NCI-H1930 (cell line): ENCODE measurements around the gene POLR2C.
A peak's percentile ranks its signal among the peaks of the same experiment; 100 is the strongest.
"Not testable (repeated sequence)": the region's sequence is repeated elsewhere in the genome, so short reads cannot be mapped to it uniquely, and the experiment has no call there.

ENCODE experiments used
- DNase-seq, 2 experiments: peaks; one replicate each; lab custom pipeline; 2025; lab: John Stamatoyannopoulos, UW

The POLR2C gene

DNA sequence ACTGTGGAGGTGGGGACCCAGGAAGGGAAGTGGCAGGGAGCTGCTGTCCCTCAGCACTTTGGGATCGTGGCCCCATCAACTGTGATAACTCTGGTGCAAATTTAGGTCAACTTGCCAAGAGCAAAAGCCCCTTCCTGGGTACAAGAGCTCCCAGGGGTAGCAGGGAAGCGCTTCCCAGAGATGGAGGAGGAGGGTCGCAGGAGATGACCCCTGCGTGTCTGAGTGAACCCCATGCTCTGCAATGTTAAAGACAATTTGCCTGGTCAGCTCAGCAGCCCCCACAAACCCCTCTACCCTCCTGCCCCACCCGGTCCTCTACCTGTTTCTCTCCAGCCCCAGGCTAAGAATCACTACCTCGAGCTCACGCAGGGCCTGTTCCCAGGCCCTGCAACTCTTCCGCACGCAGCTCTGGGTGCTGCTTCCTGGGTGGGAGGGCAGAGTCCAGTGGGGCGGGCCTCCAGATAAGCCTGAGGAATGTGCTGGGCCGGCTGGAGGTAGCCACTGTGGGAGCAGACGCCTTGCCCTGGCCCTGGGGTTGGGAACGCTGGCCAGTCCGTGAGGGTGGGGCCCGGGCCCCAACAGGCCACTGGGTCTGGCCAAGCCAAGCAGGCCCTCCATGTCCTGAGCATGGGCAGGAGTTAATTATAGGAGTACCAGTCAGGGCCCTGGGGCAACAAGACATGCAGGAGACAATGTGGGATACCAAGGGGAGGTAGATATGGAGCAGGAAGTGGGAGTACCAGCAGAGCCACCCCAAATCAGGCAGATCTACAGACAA lies 17.7 kb downstream of the POLR2C start:
- no peak for DNase-seq

DNA sequence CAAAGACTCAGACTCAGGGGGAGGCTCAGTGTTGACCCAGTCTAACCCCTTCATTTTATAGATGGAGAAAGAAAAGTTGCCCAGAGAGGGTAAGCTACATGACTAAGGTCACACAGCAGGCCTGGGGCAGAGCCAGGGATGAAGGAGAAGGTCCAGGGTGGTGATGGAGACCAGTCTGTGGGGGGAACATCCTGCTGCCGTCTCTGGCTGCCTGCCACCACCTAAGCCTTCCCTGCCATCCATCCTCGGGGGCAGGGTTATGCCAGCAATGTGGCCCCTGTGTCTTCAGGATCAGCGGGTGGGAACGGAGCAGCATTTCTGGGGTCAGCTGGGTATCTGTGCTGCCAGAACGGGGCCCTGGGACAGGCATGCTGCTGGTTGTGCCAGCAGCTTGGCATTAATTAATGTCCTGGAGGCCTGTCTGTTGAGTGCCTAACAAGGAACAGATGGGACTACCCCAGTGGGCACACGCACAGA lies 18.3 kb downstream of the POLR2C start:
- DNase-seq = no peak

DNA sequence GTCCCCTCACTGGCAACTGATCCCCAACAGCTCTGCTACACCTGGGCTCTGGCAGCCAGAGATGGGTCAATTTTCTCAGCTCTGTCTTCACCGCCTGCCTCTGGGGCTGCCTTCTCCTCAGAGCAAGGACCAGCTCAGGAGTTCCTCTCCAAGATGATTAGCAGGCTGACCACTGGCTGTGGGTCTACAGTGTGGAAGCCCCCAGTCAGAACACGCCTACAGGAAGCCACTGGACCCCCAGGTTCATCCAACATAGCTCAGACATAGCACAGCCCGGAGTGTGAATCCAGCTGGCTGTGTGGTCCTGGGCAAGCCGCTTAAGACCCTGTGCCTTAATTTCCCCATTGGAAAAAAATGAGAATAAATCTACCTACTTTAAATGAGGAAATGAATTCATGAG lies 18.9 kb downstream of the POLR2C start:
- DNase-seq = no peak

DNA sequence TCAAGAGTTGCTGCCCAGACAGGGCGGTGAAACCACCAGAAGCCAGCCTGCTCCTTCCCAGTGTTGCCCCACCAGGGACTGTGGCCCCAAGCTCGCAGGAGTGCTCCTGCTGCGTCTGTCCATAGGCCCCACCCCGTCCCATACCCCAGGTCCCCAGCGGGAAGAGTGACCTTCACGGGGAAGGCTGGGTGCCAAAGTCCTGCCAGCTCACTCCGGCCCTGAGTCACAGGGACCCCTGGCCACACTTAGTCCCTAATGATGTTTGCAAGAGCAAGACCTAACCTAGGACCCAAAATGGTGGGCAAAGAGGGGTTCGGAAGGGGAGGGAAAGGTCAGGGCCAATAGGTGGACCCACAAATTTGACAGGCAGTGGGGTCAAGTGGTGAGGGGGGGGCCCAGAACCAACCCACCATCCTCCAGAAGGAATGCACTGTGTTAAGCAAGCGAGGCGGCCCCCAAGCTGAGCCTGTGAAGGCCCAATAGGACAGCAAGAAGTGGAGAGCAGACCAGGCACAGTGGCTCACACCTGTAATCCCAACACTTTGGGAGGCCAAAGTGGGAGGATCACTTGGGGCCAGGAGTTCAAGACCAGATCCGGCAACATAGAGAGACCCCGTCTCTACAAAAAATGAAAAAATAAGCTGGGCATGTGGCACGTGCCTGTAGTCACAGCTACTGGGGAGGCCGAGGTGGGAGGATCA lies 20.5 kb downstream of the POLR2C start:
- no peak for DNase-seq

DNA sequence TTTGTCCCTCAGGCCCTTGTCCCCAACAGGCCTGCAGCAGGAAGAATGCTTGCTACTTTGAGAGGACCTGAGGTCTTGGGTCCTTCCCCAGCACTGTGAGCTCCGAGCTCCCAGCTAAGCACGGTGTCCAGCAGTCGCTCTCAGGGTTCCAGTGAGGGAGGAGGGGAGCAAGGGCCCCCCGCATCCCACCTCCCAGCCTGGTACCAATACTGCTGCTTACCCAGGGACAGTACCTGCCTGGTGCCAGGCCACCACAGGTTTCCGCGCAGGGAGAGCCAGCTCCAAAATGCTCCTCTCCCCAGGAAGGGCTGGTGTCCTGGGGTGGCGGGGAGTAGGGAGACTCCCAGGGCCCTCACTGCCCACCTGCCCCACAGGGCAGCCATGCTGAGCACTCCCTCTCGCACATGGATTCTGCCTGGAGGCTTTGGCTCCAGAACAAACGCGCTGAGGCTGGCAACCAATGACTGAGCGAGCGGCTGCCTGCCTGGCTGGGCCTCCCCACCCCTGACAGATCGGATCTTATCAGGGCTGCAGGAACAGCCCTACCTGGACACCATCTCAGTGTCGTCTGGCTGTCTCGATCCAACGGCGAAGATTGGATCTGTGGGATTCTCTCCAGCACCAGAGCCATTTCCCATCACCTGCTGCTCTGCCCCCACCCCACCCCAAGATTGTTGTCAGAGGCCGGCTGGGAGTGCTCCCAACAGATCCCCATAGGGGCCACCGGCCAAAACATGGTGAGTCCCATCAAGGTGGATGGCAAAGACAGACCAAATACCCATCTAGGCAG lies 21.4 kb downstream of the POLR2C start:
- no peak for DNase-seq

DNA sequence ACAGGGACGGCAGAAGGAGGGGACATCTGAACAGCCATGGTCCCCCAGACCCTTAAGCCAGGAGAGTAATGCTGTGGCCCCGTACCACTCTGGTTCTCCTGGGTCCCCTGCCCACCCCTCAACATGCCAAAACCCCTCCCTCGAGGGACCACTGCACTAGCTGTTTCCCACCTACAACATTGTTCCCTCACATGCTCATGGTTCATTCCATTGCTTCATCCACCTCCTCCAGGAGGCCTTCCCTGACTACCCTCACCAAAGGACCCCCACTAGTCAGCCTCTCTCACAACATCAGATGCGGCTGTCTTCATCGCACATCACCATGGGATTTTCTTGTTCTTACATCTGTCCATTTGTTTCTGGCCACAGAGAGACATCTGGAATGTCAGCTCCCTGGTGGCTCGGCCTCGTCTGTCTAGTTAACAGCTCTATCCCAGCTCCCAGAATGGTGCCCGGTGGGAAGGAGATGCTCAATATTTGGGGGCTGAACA lies 22.1 kb downstream of the POLR2C start:
- no peak for DNase-seq

DNA sequence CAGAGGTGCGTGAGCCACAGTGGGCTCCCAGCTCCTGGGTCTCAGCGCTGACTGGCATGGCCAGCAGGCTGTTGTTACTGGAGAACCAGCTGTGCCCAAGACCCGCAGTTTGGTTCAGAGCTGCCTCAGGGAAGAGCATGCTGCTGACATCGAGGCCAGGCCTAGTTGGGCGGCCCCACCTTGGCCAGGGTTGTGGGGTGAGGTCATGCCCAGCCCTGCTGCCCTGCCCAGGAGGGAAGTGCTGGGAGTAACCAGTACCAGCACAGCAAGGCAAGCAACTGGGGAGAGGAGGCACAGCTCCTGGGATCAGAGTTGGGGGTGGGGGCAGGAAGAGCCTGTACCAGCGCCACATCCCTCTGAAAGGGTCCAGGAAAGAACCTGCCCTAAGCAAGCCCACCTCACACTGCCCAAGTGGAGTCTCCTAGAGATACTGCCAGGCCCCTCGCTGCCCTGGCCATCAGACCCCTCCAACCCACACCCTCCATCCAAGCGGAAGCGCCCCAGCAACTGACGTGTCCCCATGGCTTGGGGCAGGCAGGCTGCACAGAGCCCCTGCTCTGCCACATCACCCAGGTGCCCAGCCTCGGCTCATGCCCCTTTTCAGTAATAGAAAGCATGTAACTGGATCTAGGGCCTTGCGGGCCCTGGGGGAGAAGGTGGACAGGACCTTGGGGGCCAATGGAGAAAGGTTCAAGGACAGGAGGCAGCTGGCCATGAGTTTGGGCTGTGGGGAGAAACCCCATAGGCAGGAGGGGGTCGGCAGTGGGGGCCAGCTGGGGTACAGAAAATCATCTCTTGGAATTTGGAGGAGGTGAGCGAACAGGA lies 22.8 kb downstream of the POLR2C start:
- DNase-seq = no peak

DNA sequence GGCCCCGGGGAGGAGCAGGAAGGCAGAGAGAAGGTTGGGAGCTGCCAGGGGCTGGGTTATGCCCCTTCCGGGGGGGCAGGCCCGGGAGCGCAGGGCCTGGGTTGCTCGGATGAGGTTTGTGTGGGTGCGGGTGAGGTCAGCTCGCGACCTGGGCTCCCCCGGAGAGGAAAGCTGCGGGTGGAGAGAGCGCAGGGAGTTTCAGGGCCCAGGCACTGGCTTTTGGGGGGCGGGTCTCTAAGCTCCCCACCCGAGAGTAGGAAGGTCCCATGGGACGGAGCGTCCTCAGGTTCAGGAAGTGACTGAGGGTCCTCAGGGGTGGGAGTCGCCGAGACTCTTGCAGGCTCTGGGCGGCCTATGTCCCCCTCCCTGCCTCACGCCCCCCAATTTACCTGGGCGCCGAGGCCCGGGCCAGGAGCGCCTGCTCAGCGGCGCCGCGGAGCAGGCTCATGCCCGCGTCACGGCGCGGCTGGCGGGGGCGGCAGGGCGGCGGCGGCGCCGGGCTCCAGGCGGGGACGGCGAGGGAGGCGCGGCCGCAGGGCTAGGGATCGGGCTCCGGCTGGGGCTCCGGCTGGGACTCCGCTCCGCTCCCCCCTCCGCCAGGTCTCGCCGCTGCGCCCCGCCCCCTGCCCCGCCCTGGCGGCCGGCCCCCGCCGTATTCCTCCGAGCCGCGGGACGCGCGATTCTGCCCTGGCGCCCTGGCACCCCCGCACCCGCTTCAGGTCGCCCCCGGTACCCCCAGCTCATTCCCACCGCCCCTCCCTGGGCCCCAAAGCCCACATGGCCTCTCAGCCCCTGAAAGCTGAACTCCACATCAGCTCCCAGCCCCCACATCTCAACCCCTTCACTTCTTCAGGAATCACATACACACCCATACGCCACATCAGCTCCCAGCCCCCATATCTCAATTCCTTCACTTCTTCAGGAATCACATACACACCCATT lies 23.7 kb downstream of the POLR2C start, which contains the start of gene DOK4:
TSS of gene DOK4 (minus strand) at position 578 of the 942 bp plus-strand sequence. CDS start 6,986 bp downstream, outside the sequence.
- DNase-seq = peak; percentile 9 to 39

DNA sequence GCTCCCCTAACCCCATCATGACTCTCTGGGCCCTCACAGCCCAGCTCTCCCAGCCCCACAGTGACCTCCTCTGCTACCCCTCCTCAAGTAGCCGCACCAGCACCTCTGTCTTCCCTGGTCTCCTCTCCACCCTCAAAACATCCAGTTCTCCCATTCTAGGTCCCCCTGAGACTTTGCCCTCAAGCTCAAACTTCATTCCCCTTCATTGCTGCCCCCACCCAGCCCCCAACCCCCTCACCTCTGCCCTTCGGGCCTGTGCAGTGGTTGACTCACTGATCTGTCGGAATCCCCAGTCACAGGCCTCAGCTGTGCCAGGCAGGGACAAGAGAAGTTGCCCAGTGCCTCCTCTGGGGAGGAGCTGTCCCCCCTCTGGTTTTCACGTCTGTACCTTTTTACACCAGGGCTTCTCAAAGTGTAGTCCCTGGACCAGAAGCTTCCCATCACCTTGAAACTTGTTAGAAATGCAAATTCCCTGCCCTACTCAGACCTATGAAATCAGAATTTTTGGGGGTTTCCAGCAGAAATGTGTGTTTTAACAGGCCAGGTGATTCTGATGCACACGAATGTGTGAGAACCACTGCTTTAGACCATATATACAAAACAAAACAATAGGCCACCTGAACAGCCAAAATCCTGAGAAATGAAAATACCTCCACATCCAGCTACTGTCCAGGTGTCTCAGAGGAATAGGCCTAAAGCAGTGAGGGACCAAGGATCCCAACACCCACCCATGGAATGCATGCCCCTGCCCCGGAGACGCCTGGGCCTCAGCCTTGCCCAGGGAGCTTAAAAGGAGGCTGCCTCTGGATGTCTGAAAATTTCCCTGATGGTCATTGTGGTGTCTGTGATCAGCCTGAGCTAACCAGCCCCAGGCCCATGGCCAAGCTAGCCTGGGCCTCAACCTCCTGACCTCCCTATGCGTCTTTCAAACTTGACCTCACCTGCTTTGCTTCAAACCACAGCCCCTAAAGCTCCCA lies 24.7 kb downstream of the POLR2C start:
- no peak for DNase-seq

DNA sequence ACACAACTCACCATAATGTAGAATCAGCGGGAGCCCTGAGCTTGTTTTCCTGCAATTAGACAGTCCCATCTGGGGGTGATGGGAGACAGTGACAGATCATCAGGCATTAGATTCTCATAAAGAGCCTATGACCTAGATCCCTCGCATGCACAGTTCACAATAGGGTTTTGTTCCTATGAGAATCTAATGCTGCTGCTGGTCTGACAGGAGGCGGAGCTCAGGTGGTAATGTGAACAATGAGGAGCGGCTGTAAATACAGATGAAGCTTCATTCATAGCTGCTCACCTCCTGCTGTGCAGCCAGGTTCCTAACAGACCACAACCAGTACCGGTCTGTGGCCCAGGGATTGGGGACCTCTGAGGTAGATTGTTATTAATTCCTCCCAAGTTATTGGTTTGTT lies 26.8 kb downstream of the POLR2C start:
- no peak for DNase-seq

DNA sequence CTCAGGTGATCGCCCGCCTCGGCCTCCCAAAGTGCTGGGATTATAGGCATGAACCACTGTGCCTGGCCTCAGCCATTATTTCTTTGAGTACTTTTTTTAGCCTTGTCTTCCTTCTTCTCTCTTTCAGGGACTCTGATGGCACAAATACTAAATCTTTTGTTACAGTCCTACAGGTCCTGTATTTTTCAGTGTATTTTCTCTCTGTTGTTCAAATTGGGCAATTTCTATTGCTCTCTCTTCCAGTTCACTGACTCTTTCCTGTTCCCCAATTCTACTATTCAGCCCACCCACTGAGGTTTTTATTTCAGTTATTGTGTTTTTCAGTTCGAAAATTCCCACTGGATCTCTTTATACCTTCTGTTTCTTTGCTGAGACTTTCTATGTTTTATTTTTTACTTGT lies 31.3 kb downstream of the POLR2C start:
- no peak for DNase-seq

DNA sequence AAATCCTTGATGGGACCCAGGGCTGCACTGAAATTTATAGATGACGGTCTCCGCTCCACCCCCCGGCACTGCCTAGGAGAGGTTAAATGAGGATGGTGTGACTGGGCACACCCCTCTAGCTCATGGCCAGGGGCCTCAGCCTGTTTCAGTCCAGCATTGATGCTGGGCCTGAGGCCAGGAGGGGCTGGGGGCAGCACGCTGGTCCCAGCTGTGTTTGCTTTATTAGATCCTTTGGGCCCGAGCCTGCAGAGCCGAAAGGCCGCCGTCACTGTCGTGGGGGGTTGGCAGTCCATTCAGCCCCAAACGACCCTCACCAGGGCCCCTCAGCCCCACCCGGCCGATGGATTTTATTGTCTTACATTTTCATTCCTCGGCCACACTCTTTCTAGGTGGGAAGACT lies 34.6 kb downstream of the POLR2C start:
- no peak for DNase-seq

DNA sequence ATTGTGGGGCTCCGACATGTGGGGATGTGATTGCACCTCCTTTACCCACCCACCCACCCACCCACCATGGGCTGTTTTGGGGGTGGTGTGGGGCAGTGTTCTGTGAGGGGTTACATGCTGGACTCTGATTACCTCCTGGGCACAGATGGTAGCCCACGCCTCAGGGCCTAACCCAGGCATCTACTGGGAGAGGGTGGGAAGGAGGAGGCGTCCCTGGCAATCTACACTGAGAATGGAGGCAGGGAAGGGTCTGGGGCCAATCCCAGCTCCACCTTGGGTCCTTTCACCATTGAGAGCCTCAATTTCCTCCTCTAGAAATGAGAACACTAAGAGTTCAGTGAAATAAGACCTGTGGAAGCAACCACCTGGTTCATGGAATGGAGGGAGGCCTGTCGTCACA lies 35.6 kb downstream of the POLR2C start:
- DNase-seq = no peak

DNA sequence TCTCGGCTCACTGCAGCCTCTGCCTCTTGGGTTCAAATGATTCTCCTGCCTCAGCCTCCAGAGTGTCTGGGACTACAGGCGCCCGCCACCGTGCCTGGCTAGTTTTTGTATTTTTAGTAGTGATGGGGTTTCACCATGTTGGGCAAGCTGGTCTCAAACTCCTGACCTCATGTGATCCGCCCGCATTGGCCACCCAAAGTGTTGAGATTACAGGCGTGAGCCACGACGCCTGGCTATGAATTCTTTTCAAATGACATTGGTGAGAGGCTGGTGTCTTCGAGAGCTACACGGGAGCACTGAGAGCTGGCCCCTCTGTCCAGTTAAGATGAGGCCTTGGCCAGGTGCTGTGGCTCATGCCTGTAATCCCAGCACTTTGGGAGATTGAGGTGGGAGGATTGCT lies 37.5 kb downstream of the POLR2C start:
- not testable (repeated sequence) for DNase-seq

DNA sequence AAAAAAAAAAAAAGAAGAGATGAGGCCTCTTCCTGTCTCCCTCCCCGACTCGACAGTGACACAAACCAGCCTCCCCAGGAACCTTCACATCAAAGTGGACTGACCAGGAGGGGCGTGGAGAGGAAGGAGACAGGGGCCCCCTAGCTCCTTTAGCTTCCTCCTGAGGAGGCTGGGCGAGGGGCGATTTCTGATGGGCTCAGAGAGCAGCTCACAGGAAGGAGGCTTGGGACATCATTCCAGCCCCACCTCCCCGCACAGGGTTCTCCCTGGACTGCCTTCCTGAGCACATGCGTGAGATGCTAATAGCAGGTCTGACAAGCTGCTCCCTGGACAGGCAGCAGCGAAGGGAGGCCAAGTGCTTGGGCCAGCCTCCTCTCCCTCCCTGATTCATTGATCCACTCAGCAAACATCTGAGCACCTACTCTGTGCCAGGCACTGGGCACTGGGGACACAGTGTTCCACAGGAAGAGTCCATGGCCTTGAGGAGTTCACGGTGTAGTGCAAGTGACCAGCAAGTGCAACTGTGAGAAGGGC lies 38.2 kb downstream of the POLR2C start:
- DNase-seq = no peak

DNA sequence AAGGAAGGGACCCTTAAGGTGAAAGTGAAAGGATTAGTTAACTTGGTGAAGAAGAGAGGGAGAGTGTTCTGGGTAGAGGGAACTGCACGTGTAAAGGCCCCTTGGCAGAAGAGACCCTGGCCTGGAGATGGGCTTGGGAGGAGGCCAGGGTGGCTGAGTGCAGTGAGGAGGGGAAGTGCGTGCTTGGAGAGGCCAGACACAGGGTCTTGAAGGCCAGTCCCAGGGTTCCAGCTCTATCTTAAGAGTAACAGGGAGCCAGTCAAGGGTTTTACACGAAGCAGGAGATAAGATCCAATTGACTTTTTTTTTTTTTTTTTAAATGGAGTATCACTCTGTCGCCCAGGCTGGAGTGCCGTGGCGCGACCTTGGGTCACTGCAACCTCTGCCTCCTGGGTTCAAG lies 39.0 kb downstream of the POLR2C start:
- no peak for DNase-seq

DNA sequence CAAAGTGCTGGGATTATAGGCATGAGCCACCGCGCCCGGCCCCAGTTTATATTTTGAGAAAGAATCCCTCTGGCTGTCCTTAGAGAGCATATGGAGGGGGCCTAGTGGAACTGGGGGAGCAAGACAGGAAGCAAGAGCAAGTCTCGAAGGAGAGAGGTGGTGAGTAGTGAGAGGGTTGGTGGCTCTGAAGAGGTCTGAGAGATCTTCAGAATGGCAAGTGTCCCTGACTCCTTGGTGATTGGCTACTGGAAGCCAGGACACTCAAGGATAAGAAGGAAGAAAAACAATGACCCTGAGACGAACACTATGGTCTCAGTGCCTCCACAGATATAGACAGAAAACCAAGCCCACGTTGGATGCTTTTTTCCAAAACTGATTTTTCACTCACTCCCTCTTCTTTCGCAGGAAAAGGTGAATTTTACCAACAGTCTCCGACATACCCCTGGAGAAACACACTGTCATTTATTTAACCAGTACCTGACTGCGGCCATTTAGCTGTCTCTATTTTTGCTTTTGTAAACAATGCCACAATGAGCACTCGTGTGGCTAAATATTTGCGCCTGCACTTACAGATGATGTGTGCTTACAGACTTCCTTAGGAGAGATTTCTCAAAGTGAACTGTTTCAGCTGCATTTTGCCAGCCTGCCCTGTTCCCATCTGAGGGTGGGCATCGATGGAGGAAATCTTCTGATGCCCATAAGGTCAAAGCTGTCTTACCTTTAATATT lies 39.7 kb downstream of the POLR2C start:
- DNase-seq = peak in 1 of 2 experiments; percentile 5

DNA sequence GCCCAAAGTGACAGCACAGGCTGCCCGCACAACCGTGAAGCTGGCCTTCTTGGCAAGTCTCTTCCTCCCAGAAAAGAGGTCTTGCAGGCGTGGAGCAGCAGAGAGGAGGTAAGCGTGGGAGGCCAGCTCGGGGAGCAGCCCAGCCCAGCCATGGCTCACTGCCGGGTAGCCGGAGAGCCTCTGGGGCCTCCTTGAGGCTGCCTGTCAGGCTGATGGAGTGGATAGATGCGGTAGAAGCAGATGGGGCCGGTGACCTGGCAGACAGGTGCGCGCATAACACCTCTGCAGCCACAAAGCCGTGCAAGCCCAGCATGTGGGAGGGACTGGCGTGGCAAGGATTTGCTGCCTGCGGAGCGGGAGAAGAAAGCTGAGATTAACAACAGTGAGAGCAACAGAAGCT lies 40.9 kb downstream of the POLR2C start:
- DNase-seq = no peak
